Karpas-422 (cell line): ENCODE data around the gene SUSD6. TPM values are rescaled to one million over a fixed set of nuclear protein-coding genes. Genes with fewer than 3 reads are reported as not detected.
"Not testable (repeated sequence)": the region's sequence is repeated elsewhere in the genome, so short reads cannot be mapped to it uniquely, and the experiment has no call there.

Source experiments
- DNase-seq: peaks from one replicate; pipeline ENCODE4 v3.0.0-alpha.2; 2015
- H2AFZ ChIP-seq: fragments of 200-600 bp; sonication (generic); 2 replicates; pipeline ENCODE4 v1.6.1; 2014; ENCODE audit warnings: antibody characterized with exemption, low read length, mixed read lengths
- H3K27ac ChIP-seq: fragments of 200-600 bp; sonication (generic); 2 replicates; pipeline ENCODE4 v1.5.1; 2014; ENCODE audit warnings: mild to moderate bottlenecking, low read length, moderate library complexity
- H3K27me3 ChIP-seq: fragments of 200-600 bp; sonication (generic); 2 replicates; pipeline ENCODE4 v1.6.1; 2014; ENCODE audit warnings: low read length, mixed read lengths
- H3K36me3 ChIP-seq: fragments of 200-600 bp; sonication (generic); 2 replicates; pipeline ENCODE4 v1.6.1; 2014; ENCODE audit warnings: low read length, mixed read lengths; ENCODE audit not compliant: insufficient read depth
- H3K4me1 ChIP-seq: fragments of 200-600 bp; sonication (generic); 2 replicates; pipeline ENCODE4 v1.6.1; 2014; ENCODE audit warnings: mild to moderate bottlenecking, low read length, mixed read lengths
- H3K4me2 ChIP-seq: fragments of 200-600 bp; sonication (generic); 2 replicates; pipeline ENCODE4 v1.6.1; 2014; ENCODE audit warnings: low read length, low read depth, mild to moderate bottlenecking; ENCODE audit not compliant: poor library complexity, severe bottlenecking
- H3K4me3 ChIP-seq: fragments of 200-600 bp; sonication (generic); 2 replicates; pipeline ENCODE4 v1.5.1; 2014; ENCODE audit warnings: mild to moderate bottlenecking, antibody characterized with exemption, low read length, mixed read lengths
- H3K79me2 ChIP-seq: fragments of 200-600 bp; sonication (generic); 2 replicates; pipeline ENCODE4 v1.6.1; 2014; ENCODE audit warnings: mild to moderate bottlenecking, low read length, mixed read lengths
- H3K9ac ChIP-seq: fragments of 200-600 bp; sonication (generic); 2 replicates; pipeline ENCODE4 v1.6.0; 2014; ENCODE audit warnings: low read length
- H3K9me2 ChIP-seq: fragments of 200-600 bp; sonication (generic), shearing (Covaris generic); replicated peaks from 2 replicates; pipeline ENCODE4 v1.6.0; 2014; ENCODE audit warnings: mild to moderate bottlenecking, low read length, moderate library complexity; ENCODE audit not compliant: insufficient read depth
- H3K9me3 ChIP-seq: fragments of 300-700, 200-600 bp; sonication (generic); 2 replicates; pipeline ENCODE4 v1.6.1; 2014; ENCODE audit warnings: low read length, mixed read lengths
- H4K20me1 ChIP-seq: fragments of 200-600 bp; sonication (generic); 2 replicates; pipeline ENCODE4 v1.6.1; 2014; ENCODE audit warnings: mild to moderate bottlenecking, antibody characterized with exemption, low read length, low read depth; ENCODE audit not compliant: insufficient read depth
- total RNA-seq: library from RNA; depleted of rRNA; stranded (reverse); fragments of >200 nt; shearing (Covaris generic); gene quantifications from 2 replicates; pipeline ENCODE4 v1.2.3, GENCODE V29; 2014; ENCODE audit warnings: low replicate concordance

Gene SUSD6
- total RNA-seq, 1 experiment from 2014 or later = 46.0 TPM

DNA sequence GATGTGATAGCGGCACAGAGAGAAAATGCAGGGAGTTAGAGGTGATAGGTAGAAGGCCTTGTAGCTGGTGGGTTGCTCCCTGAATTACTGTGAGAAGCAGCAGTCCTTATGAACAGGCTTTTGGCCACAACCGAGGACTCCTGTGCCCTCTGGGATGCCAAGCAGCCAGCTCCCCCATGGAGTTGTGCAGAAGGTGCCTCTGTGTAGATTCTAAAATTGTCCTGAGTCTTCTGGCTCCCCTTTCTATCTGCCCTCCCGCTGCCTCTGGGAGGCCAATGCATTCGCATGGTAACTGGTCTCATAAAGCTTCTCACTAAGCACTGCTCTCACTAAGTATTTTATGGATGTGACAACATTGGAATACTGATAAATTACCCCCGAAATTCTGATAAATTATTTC, 16.1 kb upstream of the SUSD6 start:
- no peak for DNase-seq
- no peak overlapping the region for H3K4me3 ChIP-seq
- H3K27me3 ChIP-seq = no peaks in the 10 kb centered on the region
- no peak overlapping the region for H3K9ac ChIP-seq
- H3K4me1 ChIP-seq = peaks cover 7% of the 10 kb centered on the region
- H3K27ac ChIP-seq = no peak overlapping the region
- H2AFZ ChIP-seq = no peak overlapping the region
- no peaks in the 10 kb centered on the region for H3K9me3 ChIP-seq
- H3K9me2 ChIP-seq = no peaks in the 10 kb centered on the region
- H4K20me1 ChIP-seq = no peaks in the 10 kb centered on the region
- H3K4me2 ChIP-seq = no peak overlapping the region
- no peaks in the 10 kb centered on the region for H3K79me2 ChIP-seq
- no peaks in the 10 kb centered on the region for H3K36me3 ChIP-seq

DNA sequence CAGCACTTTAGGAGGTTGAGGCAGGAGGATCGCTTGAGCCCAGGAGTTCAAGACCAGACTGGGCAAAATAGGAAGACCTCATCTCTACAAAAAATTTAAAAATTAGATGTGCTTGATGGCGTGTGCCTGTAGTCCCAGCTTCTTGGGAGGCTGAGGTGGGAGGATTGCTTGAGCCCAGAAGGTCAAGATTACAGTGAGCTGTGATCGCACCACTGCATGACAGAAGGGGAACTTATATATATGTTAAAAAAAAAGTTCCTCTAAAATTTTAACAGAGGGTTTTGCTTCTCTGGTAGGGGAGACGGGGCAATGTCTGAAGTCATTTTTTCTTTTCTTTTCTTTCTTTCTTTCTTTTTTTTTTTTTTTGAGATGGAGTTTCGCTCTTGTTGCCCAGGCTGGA, 12.0 kb upstream of the SUSD6 start:
- not testable (repeated sequence) for DNase-seq, H3K9ac ChIP-seq, H3K27me3 ChIP-seq, H3K4me3 ChIP-seq, H2AFZ ChIP-seq, H3K27ac ChIP-seq, H3K79me2 ChIP-seq, H3K4me1 ChIP-seq, H3K9me3 ChIP-seq, H3K36me3 ChIP-seq, H3K4me2 ChIP-seq, H3K9me2 ChIP-seq, H4K20me1 ChIP-seq

DNA sequence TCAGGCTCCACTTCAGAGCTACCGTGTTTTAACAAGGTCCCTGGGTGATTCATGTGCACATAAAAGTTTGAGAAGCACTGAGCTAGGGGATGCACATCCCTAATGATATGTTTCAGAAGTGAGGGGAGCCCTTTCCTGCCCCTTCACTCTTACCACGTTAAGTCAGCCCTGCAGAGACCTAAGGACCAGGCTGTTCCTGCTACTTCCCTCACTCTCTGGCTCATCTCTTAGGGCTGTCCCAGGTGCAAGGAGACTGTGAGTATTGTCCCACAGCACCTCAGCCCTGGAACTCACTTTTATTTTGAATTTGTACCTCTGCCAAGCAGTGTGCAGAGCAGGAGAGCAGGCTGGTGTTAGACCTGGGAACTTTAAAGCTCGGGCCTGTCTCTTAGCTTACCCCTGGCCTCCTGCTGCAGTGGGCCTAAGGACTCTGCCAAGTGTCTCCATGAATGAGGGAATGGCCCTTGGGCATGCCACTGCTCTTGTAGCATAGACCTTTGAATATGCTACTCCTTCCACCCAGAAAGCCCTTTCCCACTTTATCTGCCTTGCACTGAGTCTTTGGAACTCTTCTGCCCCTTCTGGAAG, 11.0 kb upstream of the SUSD6 start:
- no peaks in the 10 kb centered on the region for H3K9me2 ChIP-seq
- no peaks in the 10 kb centered on the region for H3K27me3 ChIP-seq
- no peaks in the 10 kb centered on the region for H3K36me3 ChIP-seq
- H3K4me1 ChIP-seq = peaks cover 4% of the 10 kb centered on the region
- no peak for DNase-seq
- no peak overlapping the region for H3K4me2 ChIP-seq
- no peak overlapping the region for H3K27ac ChIP-seq
- H3K4me3 ChIP-seq = no peak overlapping the region
- no peaks in the 10 kb centered on the region for H4K20me1 ChIP-seq
- H2AFZ ChIP-seq = peak overlapping the region; percentile 23; the same call in 1 of the 2 replicates
- H3K79me2 ChIP-seq = no peaks in the 10 kb centered on the region
- H3K9ac ChIP-seq = no peak overlapping the region
- H3K9me3 ChIP-seq = no peaks in the 10 kb centered on the region

DNA sequence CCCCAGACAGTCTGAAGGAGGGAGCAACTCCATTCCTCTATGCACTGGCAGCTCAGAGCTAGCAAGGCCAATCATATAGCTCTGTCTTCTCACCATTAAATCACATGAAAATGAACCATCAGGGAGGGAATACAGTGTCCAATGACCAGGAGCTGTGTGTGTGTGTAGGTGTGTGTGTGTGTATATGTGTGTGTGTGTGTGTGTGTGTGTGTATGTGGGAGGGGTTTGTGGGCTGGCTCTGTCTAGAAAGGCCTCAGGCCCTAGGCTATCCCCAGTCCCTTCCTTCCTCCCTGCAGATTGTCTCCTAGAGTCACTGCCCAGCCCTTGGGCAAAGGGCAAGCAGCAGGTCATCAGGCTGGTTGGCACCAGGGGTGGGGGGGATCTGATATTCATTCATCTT, 5.7 kb upstream of the SUSD6 start:
- H3K27ac ChIP-seq = no peak overlapping the region
- H3K36me3 ChIP-seq = no peaks in the 10 kb centered on the region
- no peaks in the 10 kb centered on the region for H3K9me2 ChIP-seq
- no peak overlapping the region for H3K9ac ChIP-seq
- no peaks in the 10 kb centered on the region for H4K20me1 ChIP-seq
- H3K27me3 ChIP-seq = no peaks in the 10 kb centered on the region
- H3K4me2 ChIP-seq = no peak overlapping the region
- peaks cover 19% of the 10 kb centered on the region for H3K4me1 ChIP-seq
- H2AFZ ChIP-seq = no peak overlapping the region
- H3K9me3 ChIP-seq = no peaks in the 10 kb centered on the region
- H3K79me2 ChIP-seq = no peaks in the 10 kb centered on the region
- no peak overlapping the region for H3K4me3 ChIP-seq
- DNase-seq = no peak

DNA sequence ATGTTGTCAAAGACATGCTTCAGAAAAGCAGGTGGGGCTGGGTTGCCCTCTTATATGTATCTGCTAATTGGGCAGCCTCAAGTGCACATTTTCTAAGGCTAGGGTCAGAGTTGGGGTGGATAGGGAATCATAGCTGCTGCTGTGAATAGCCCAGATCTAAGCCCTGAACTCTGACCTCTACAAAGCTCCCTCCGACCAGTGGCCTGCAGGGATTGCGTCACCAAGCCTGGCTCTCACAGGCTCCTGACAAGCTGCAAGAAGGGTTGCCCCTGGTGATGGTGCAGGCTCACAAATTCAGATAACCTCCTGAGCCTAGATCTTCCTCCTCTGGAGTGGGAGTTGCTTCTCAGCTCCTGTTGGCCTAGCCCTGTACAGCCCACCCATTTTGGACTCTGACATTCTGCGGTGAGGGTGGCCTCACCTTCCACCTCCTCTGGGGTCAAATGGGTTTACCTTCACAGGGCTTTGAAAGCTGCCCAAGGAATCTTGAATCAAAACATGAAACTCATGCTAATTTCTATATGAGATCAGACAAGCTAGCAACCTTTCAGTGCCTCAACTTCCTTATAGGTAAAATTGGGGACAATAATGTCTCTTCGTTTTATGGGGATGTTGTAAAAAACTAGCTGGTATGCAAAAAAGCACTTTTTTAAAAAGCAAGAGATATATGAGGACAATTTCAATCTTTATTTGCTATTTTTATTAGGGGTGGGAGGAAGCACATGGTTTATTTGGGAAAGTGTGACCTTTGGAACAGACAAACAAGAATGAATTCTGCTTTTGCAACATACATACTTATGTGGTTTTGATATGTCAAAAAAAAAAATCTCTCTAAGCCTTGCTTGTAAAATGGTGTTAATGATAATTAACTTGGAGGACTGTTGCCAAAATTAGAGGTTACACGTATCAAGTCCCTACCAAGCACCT, 4.9 kb upstream of the SUSD6 start:
- H3K9me3 ChIP-seq = no peaks in the 10 kb centered on the region
- no peaks in the 10 kb centered on the region for H3K9me2 ChIP-seq
- no peak overlapping the region for H2AFZ ChIP-seq
- H3K4me3 ChIP-seq = no peak overlapping the region
- no peak overlapping the region for H3K9ac ChIP-seq
- H3K36me3 ChIP-seq = no peaks in the 10 kb centered on the region
- no peak overlapping the region for H3K4me2 ChIP-seq
- DNase-seq = no peak
- H4K20me1 ChIP-seq = no peaks in the 10 kb centered on the region
- no peaks in the 10 kb centered on the region for H3K79me2 ChIP-seq
- no peaks in the 10 kb centered on the region for H3K27me3 ChIP-seq
- H3K4me1 ChIP-seq = peaks cover 23% of the 10 kb centered on the region
- H3K27ac ChIP-seq = no peak overlapping the region

DNA sequence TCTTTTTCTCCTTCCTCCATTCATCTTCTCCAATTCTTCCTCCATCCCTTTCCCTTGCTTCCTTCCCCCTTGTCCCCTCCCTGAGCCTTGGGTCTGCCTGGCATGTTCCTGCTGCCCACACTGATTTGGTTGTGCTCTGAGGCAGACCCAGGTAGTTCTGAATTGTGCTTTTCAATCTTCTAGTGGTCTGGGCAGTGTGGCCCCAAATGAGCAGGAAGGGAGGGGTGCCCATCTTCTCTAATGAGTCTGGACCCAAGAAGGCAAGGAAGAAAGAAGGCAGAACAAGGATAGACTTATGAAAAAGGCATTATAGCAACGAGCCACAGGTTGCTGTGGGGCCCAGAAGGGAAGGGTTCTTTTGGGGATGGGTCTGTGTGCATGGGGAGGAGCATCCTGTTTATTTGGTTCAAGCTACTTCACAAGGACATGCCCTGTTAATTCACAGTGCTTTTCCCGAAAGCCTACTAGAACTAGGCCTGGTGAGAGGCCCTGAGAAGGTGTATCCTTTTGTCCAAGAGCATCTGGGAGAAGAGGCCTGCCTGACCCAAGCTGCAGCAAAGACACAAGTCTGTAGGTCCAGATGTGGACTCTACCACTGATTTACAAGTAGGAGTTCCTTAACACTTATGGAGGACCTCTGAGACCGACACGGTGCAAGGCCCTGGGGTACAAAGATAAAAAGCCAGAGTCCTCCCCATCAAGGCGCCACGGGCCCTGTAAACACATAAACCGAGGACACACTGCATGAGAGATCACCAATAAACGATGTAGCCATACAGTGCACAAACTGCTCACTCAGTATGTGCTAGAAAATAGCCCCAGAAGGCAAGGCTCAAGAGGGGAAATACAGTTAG, 1.1 kb upstream of the SUSD6 start:
- peak; percentile 42 for DNase-seq
- H2AFZ ChIP-seq = peak overlapping the region; percentile 74
- H3K9ac ChIP-seq = peak overlapping the region; percentile 79
- H3K36me3 ChIP-seq = 0 out of 2 replicates have a peak, but pooled peaks cover 3% of the 10 kb centered on the region
- peak overlapping the region; percentile 79 for H3K4me3 ChIP-seq
- H3K4me1 ChIP-seq = peaks cover 47% of the 10 kb centered on the region
- no peaks in the 10 kb centered on the region for H3K9me2 ChIP-seq
- H3K27me3 ChIP-seq = no peaks in the 10 kb centered on the region
- no peaks in the 10 kb centered on the region for H3K9me3 ChIP-seq
- peak overlapping the region; percentile 69 for H3K27ac ChIP-seq
- peak overlapping the region; percentile 96 for H3K4me2 ChIP-seq
- no peaks in the 10 kb centered on the region for H4K20me1 ChIP-seq
- peaks cover 28% of the 10 kb centered on the region for H3K79me2 ChIP-seq

DNA sequence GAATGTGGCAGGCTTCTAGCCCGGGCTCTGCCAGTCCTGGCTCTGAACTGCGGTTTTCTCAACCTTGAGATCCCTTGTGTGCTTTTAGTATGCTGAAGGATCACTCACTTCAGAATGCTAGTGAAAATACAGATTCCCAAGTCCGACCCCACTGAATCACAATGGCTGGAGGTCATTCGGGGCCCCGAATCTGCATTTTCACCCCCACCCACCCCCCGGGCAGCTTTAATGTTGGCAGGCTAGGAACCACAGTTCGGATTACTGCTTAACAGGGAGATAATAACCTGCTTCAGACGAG, 573 bp upstream of the SUSD6 start:
- H4K20me1 ChIP-seq = no peaks in the 10 kb centered on the region
- peak overlapping the region; percentile 79 for H3K4me3 ChIP-seq
- 0 out of 2 replicates have a peak, but pooled peaks cover 3% of the 10 kb centered on the region for H3K36me3 ChIP-seq
- DNase-seq = no peak
- H3K79me2 ChIP-seq = peaks cover 31% of the 10 kb centered on the region
- peak overlapping the region; percentile 74 for H2AFZ ChIP-seq
- no peaks in the 10 kb centered on the region for H3K9me3 ChIP-seq
- peak overlapping the region; percentile 79 for H3K9ac ChIP-seq
- H3K27ac ChIP-seq = peak overlapping the region; percentile 69
- H3K4me1 ChIP-seq = peaks cover 53% of the 10 kb centered on the region
- H3K9me2 ChIP-seq = no peaks in the 10 kb centered on the region
- peak overlapping the region; percentile 96 for H3K4me2 ChIP-seq
- H3K27me3 ChIP-seq = no peaks in the 10 kb centered on the region
